GM12878 (cell line): ENCODE results near the gene NUDT3. TPM values are rescaled to one million over a fixed set of nuclear protein-coding genes. Genes with fewer than 3 reads are reported as not detected.

Experiments used
- CBX3 ChIP-seq: fragments of 200-600 bp; sonication (generic); IDR thresholded peaks from 2 replicates; pipeline ENCODE4 v1.6.1; 2016; ENCODE audit warnings: low read depth, borderline replicate concordance
- ESRRA ChIP-seq: IDR thresholded peaks from 2 replicates; pipeline ENCODE4 v1.6.1; 2012; ENCODE audit warnings: mild to moderate bottlenecking, low read length, improper control_type of control experiment
- JUNB ChIP-seq: IDR thresholded peaks from 2 replicates; pipeline ENCODE4 v1.6.1; 2016; ENCODE audit warnings: antibody characterized with exemption, mild to moderate bottlenecking
- MYB ChIP-seq: fragments of 150-350 bp; IDR thresholded peaks from 2 replicates; pipeline ENCODE4 v1.6.1; 2014; ENCODE audit warnings: mild to moderate bottlenecking, low read depth, low read length, borderline replicate concordance
- NBN ChIP-seq: fragments of 450-650 bp; IDR thresholded peaks from 2 replicates; pipeline ENCODE4 v1.6.1; 2016
- PAX8 ChIP-seq: fragments of 450-650 bp; IDR thresholded peaks from 2 replicates; pipeline ENCODE4 v1.6.1; 2017; ENCODE audit warnings: mild to moderate bottlenecking, moderate library complexity
- ZBTB33 ChIP-seq: fragments of 450-650 bp; IDR thresholded peaks from 2 replicates; pipeline ENCODE4 v1.6.1; 2017; ENCODE audit warnings: mild to moderate bottlenecking
- ZBTB40 ChIP-seq: fragments of 450-650 bp; IDR thresholded peaks from 2 replicates; pipeline ENCODE4 v1.6.1; 2016; ENCODE audit warnings: mild to moderate bottlenecking, moderate library complexity, borderline replicate concordance
- ZNF24 ChIP-seq: fragments of 450-650 bp; IDR thresholded peaks from 2 replicates; pipeline ENCODE4 v1.6.1; 2017; ENCODE audit warnings: antibody characterized with exemption, mild to moderate bottlenecking
- ZNF622 ChIP-seq: fragments of 450-650 bp; IDR thresholded peaks from 2 replicates; pipeline ENCODE4 v1.6.1; 2017; ENCODE audit warnings: mild to moderate bottlenecking, inconsistent platforms
- polyA plus RNA-seq, 11 experiments: library from polyadenylated mRNA; depleted of rRNA in 4 of 11; unstranded in 6 of 11; stranded (reverse) in 5 of 11; fragments of >200 nt; fragmentation: Nextera tagmentation in 4 of 11; fragmentation: Illumina TruSeq in 1 of 11; extraction: Ambion mirVana in 4 of 11; extraction: Trizol in 1 of 11; gene quantifications; 1 replicate in 1 of 11; 2 replicates in 10 of 11; pipeline versions ENCODE4 v1.2.1 to v1.2.3, GENCODE V29; 2011 to 2016; ENCODE audit warnings: inconsistent platforms in 2 of 11, missing spikeins in 2 of 11, low read depth in 1 of 11
- total RNA-seq, 4 experiments: library from RNA; depleted of rRNA in 3 of 4; stranded (reverse); fragments of >200 nt in 3 of 4; fragmentation: Illumina TruSeq in 1 of 4; extraction: Trizol in 1 of 4; gene quantifications; 2 replicates each; pipeline versions ENCODE4 v1.2.1 to v1.2.3, GENCODE V29; 2013 to 2021

NUDT3 gene
- total and polyA plus RNA-seq, 10 of the 15 experiments (the other 5 are each of a cell fraction or from before 2014, with no cell fraction given): 2.4 to 32.3 (median 25.5) TPM

GRCh38 chr6:34304164-34304563 lies 88.3 kb downstream of the NUDT3 start (continued):
- TF ChIP-seq ZBTB40 (no peak), ZBTB33 (no peak), ZNF24 (no peak), CBX3 (no peak), JUNB (no peak), ZNF622 (no peak), NBN (no peak), PAX8 (no peak), ESRRA (no peak), MYB (no peak)
